GM12878 (cell line): ENCODE measurements around the gene POU4F2.

Source experiments
- BACH1 ChIP-seq: fragments of 450-650 bp; IDR thresholded peaks from 2 replicates; pipeline ENCODE4 v1.6.1; 2017; ENCODE audit warnings: mild to moderate bottlenecking, borderline replicate concordance
- CREB1 ChIP-seq: IDR thresholded peaks from 2 replicates; pipeline ENCODE4 v1.6.1; 2012; ENCODE audit warnings: low read depth, mild to moderate bottlenecking, inconsistent platforms
- EZH2 ChIP-seq: IDR thresholded peaks from 2 replicates; pipeline ENCODE4 v1.6.1; 2012; ENCODE audit warnings: low read depth, mild to moderate bottlenecking, control low read depth, inconsistent platforms, low read length, borderline replicate concordance; ENCODE audit not compliant: control insufficient read depth
- GABPA ChIP-seq: IDR thresholded peaks from 2 replicates; pipeline ENCODE4 v1.6.1; 2014; ENCODE audit warnings: antibody characterized with exemption, low read depth, mild to moderate bottlenecking, inconsistent platforms
- HDGF ChIP-seq: fragments of 450-650 bp; IDR thresholded peaks from 2 replicates; pipeline ENCODE4 v1.6.1; 2016; ENCODE audit warnings: antibody characterized with exemption
- NFXL1 ChIP-seq: fragments of 450-650 bp; IDR thresholded peaks from 2 replicates; pipeline ENCODE4 v1.6.1; 2017; ENCODE audit warnings: antibody characterized with exemption, mild to moderate bottlenecking, borderline replicate concordance
- POLR2A ChIP-seq: IDR thresholded peaks from 2 replicates; pipeline ENCODE4 v1.6.1; 2011; ENCODE audit warnings: low read depth, mild to moderate bottlenecking, low read length
- POLR2AphosphoS5 ChIP-seq: IDR thresholded peaks from 2 replicates; pipeline ENCODE4 v1.6.1; 2011; ENCODE audit warnings: mild to moderate bottlenecking, low read length, inconsistent platforms
- RAD21 ChIP-seq: IDR thresholded peaks from 2 replicates; pipeline ENCODE4 v1.6.1; 2011; ENCODE audit warnings: mild to moderate bottlenecking, low read depth, low read length, moderate library complexity; ENCODE audit not compliant: insufficient read depth
- TAF1 ChIP-seq: IDR thresholded peaks from 2 replicates; pipeline ENCODE4 v1.6.1; 2011; ENCODE audit warnings: mild to moderate bottlenecking, low read depth, low read length, borderline replicate concordance
- ZBED1 ChIP-seq: IDR thresholded peaks from 2 replicates; pipeline ENCODE4 v1.6.1; 2016; ENCODE audit warnings: borderline replicate concordance
- TF ChIP-seq, protein P1 (sequence below), 3 experiments: IDR thresholded peaks in 2 of 3; conservative IDR thresholded peaks in 1 of 3; 2 replicates each; pipeline ENCODE4 v1.5.1; 2011; ENCODE audit warnings: low read depth in 3 of 3, low read length in 3 of 3, mild to moderate bottlenecking in 3 of 3, control low read depth in 2 of 3, moderate library complexity in 2 of 3, inconsistent platforms in 1 of 3, mixed read lengths in 1 of 3; ENCODE audit not compliant: control insufficient read depth in 2 of 3, insufficient read depth in 1 of 3; ENCODE audit errors: extremely low read depth in 1 of 3

DNA sequence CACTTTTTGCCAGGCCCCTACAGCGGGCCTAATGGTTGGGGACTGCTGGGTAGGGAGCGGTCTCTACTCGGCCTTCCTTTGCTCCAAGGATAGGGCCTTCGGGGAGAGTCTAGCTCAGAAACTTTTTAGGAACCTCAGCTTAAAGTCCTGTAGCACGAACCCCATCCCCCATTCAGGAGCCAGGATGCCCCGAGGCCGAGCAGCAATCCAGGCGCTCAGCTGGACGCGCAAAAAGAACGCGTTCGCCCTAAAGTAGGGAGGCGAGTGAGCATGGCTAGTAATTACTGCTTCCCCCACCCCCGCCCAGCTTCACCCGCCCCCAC is 9.7 kb downstream of the POU4F2 start:
- TF ChIP-seq GABPA (no peak), NFXL1 (no peak), TAF1 (no peak), ZBED1 (no peak), RAD21 (no peak), CREB1 (no peak), EZH2 (no peak), POLR2A (no peak), BACH1 (no peak), POLR2AphosphoS5 (no peak), HDGF (no peak)
- TF ChIP-seq, protein P1, sequence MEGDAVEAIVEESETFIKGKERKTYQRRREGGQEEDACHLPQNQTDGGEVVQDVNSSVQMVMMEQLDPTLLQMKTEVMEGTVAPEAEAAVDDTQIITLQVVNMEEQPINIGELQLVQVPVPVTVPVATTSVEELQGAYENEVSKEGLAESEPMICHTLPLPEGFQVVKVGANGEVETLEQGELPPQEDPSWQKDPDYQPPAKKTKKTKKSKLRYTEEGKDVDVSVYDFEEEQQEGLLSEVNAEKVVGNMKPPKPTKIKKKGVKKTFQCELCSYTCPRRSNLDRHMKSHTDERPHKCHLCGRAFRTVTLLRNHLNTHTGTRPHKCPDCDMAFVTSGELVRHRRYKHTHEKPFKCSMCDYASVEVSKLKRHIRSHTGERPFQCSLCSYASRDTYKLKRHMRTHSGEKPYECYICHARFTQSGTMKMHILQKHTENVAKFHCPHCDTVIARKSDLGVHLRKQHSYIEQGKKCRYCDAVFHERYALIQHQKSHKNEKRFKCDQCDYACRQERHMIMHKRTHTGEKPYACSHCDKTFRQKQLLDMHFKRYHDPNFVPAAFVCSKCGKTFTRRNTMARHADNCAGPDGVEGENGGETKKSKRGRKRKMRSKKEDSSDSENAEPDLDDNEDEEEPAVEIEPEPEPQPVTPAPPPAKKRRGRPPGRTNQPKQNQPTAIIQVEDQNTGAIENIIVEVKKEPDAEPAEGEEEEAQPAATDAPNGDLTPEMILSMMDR (IDR thresholded peaks at IDR 0.05 in 2 of 3, conservative IDR thresholded peaks at IDR 0.05 in 1 of 3; ENCODE audit: control insufficient read depth in 2 of 3, extremely low read depth in 1 of 3, insufficient read depth in 1 of 3, low read depth in 3 of 3, low read length in 3 of 3) = no peak
